HepG2 (cell line): ENCODE data around the gene TBC1D19. TPM values are rescaled to one million over a fixed set of nuclear protein-coding genes. Genes with fewer than 3 reads are reported as not detected.

Experiments
- ATAC-seq: fragments of 200-7000 bp; cut with Tn5 transposase; 3 replicates; pipeline ENCODE4 v1.9.1; 2020; ENCODE audit warnings: mild to moderate bottlenecking, moderate library complexity
- BruUV-seq: library from RNA; stranded (reverse); fragments of 400-500 nt; replicated peaks from 2 replicates; lab custom pipeline; 2021; lab: Mats Ljungman, UMichigan
- CTCF ChIA-PET: fragments of 300-600 bp; formaldehyde crosslinking; extraction: SDS; loops from one replicate; lab custom pipeline; 2021; ENCODE audit warnings: low total read pairs, inconsistent platforms, low intra/inter-chr PET ratio; lab: Yijun Ruan, JAX
- POLR2A ChIA-PET: fragments of 350-600 bp; sonication (Branson Sonifier 250); formaldehyde crosslinking; loops from one replicate; lab custom pipeline; 2020; ENCODE audit warnings: antibody characterized with exemption, inconsistent platforms; lab: Yijun Ruan, JAX
- DNase-seq: peaks from one replicate; pipeline ENCODE4 v3.0.0-alpha.2; 2015; ENCODE audit warnings: low spot score
- FAIRE-seq: peaks from 3 replicates; lab custom pipeline; 2011; peaks lifted over from hg19 to GRCh38; lab: Jason Lieb, UNC
- H2AFZ ChIP-seq: one replicate; pipeline ENCODE4 v1.6.1; 2011; ENCODE audit warnings: low read length, inconsistent platforms
- H3K27ac ChIP-seq: fragments of 300-600 bp; 3 replicates; pipeline ENCODE4 v1.8.0; 2011; ENCODE audit warnings: mixed run types, mild to moderate bottlenecking, mixed read lengths, low read length, inconsistent platforms; ENCODE audit not compliant: insufficient read depth; ENCODE audit errors: extremely low read length
- H3K27me3 ChIP-seq, 2 experiments: fragments of 200-600 bp in 1 of 2; 2 replicates in 1 of 2; 3 replicates in 1 of 2; pipeline versions ENCODE4 v1.6.0 to v1.8.0; 2011; ENCODE audit warnings: low read length in 2 of 2, mild to moderate bottlenecking in 2 of 2, moderate library complexity in 2 of 2, inconsistent platforms in 1 of 2; ENCODE audit not compliant: insufficient read depth in 2 of 2, control insufficient read depth in 1 of 2
- H3K36me3 ChIP-seq, 2 experiments: fragments of 200-600 bp in 1 of 2; replicated peaks in 1 of 2; 2 replicates in 1 of 2; 3 replicates in 1 of 2; pipeline versions ENCODE4 v1.5.1 to v1.8.0; 2011; ENCODE audit warnings: low read length in 2 of 2, inconsistent platforms in 1 of 2; ENCODE audit not compliant: insufficient read depth in 2 of 2, control insufficient read depth in 1 of 2
- H3K4me1 ChIP-seq: 2 replicates; pipeline ENCODE4 v1.5.1; 2012; ENCODE audit warnings: low read length, inconsistent platforms; ENCODE audit not compliant: insufficient read depth
- H3K4me2 ChIP-seq: 2 replicates; pipeline ENCODE4 v1.6.0; 2011; ENCODE audit warnings: low read depth, low read length, inconsistent platforms
- H3K4me3 ChIP-seq, 3 experiments: fragments of 200-600 bp in 1 of 3; sonication (generic), shearing (Covaris generic) in 1 of 3; replicated peaks in 1 of 3; 2 replicates each; pipeline ENCODE4 v1.5.1; 2011 to 2016; ENCODE audit warnings: low read length in 3 of 3, inconsistent platforms in 2 of 3, low read depth in 2 of 3, mild to moderate bottlenecking in 2 of 3, control low read depth in 1 of 3, mixed read lengths in 1 of 3; ENCODE audit not compliant: insufficient read depth in 1 of 3
- H3K79me2 ChIP-seq: one replicate; pipeline ENCODE4 v1.6.1; 2011; ENCODE audit warnings: low read length, inconsistent platforms; ENCODE audit not compliant: insufficient read depth
- H3K9ac ChIP-seq: 2 replicates; pipeline ENCODE4 v1.6.0; 2011; ENCODE audit warnings: mild to moderate bottlenecking, low read depth, low read length, inconsistent platforms; ENCODE audit not compliant: insufficient read depth
- H3K9me3 ChIP-seq: 2 replicates; pipeline ENCODE4 v1.5.1; 2012; ENCODE audit warnings: mild to moderate bottlenecking, low read length
- H4K20me1 ChIP-seq: 2 replicates; pipeline ENCODE4 v1.6.0; 2011; ENCODE audit warnings: inconsistent platforms, mild to moderate bottlenecking, low read length, moderate library complexity; ENCODE audit not compliant: insufficient read depth
- FOXJ3 ChIP-seq: sonication (generic); formaldehyde crosslinking; IDR thresholded peaks from 2 replicates; pipeline ENCODE4 v1.4.0; 2020; ENCODE audit warnings: missing genetic modification reagents, mild to moderate bottlenecking, borderline replicate concordance
- KDM5A ChIP-seq: fragments of 200-600 bp; sonication (generic); IDR thresholded peaks from 2 replicates; pipeline ENCODE4 v1.7.0; 2018; ENCODE audit warnings: antibody characterized with exemption, mild to moderate bottlenecking, low read length, borderline replicate concordance
- TEAD2 ChIP-seq: sonication (generic); formaldehyde crosslinking; IDR thresholded peaks from 2 replicates; pipeline ENCODE4 v1.9.0; 2021; ENCODE audit warnings: missing genetic modification reagents
- ZBTB33 ChIP-seq: sonication (generic); formaldehyde crosslinking; IDR thresholded peaks from 2 replicates; pipeline ENCODE4 v1.4.0; 2020; ENCODE audit warnings: missing genetic modification reagents
- ZNF18 ChIP-seq: sonication (generic); formaldehyde crosslinking; IDR thresholded peaks from 2 replicates; pipeline ENCODE4 v1.8.0; 2022; ENCODE audit warnings: mild to moderate bottlenecking, missing genetic modification reagents; ENCODE audit not compliant: insufficient replicate concordance
- ZNF816 ChIP-seq: sonication (generic); formaldehyde crosslinking; IDR thresholded peaks from 2 replicates; pipeline ENCODE4 v1.8.0; 2022; ENCODE audit warnings: missing genetic modification reagents, mild to moderate bottlenecking, borderline replicate concordance
- WGBS: methylation state at CpG from one replicate; pipeline ENCODE4 v1.1.6; 2017; ENCODE audit warnings: low lambda C conversion rate; 5-methylcytosine and 5-hydroxymethylcytosine counted together
- in situ Hi-C: cut with HindIII; loops from 2 replicates; pipeline ENCODE4 v1.10.0; 2017; ENCODE audit warnings: low pct_unique_long_range_greater_than_20kb; ENCODE audit not compliant: extremely low pct_ligation_motif_present
- intact Hi-C: fragments of 100-400 bp; cut with micrococcal nuclease; formaldehyde crosslinking; loops from one replicate; pipeline ENCODE4 v1.10.0; 2022; ENCODE audit not compliant: unreplicated experiment
- polyA plus RNA-seq, 8 experiments: library from polyadenylated mRNA; depleted of rRNA in 3 of 8; stranded (reverse) in 7 of 8; unstranded in 1 of 8; fragments of >200 nt; fragmentation: Illumina TruSeq in 4 of 8; extraction: Trizol in 4 of 8; gene quantifications; 2 replicates each; pipeline versions ENCODE4 v1.2.1 to v1.2.3, GENCODE V29; 2011 to 2016; ENCODE audit warnings: low read depth in 4 of 8, missing spikeins in 1 of 8, mixed read lengths in 1 of 8; ENCODE audit not compliant: insufficient read depth in 1 of 8
- total RNA-seq, 5 experiments: library from RNA; depleted of rRNA; stranded (reverse); fragments of >200 nt; fragmentation: Illumina TruSeq; extraction: Trizol; gene quantifications; 2 replicates each; pipeline ENCODE4 v1.2.3, GENCODE V29; 2016; ENCODE audit warnings: low read depth in 1 of 5

Gene TBC1D19
- total and polyA plus RNA-seq, 2 of the 13 experiments (the other 11 are each of a cell fraction or from before 2014, with no cell fraction given), result 1.6 to 3.5 TPM

GRCh38 chr4:26763063-26763462, 179.2 kb downstream of the TBC1D19 start:
- BruUV-seq, result no TSS peak
- Histone ChIP-seq H3K4me2 (no peak overlapping the region), H3K27me3 (no peaks in the 10 kb centered on the region), H3K9me3 (no peaks in the 10 kb centered on the region), H3K4me1 (no peaks in the 10 kb centered on the region), H3K9ac (no peak overlapping the region), H2AFZ (no peak overlapping the region), H4K20me1 (no peaks in the 10 kb centered on the region), H3K4me3 (no peak overlapping the region), H3K27ac (no peak overlapping the region), H3K36me3 (no peaks in the 10 kb centered on the region), H3K79me2 (no peaks in the 10 kb centered on the region)
- in situ Hi-C loops (no loop called here), intact Hi-C loops (no loop called here)
- ATAC-seq (no peak), FAIRE-seq (no peak), DNase-seq (no peak)
- CTCF ChIA-PET, result no interaction called here
- POLR2A ChIA-PET, result no interaction called here
- TF ChIP-seq ZNF18 (CRISPR knock-in tag), result no peak
- no peak for TF ChIP-seq ZNF816 (CRISPR knock-in tag)
- TF ChIP-seq TEAD2, result no peak
- TF ChIP-seq ZBTB33 (CRISPR knock-in tag), result no peak
- no peak for TF ChIP-seq KDM5A
- no peak for TF ChIP-seq FOXJ3 (CRISPR knock-in tag)
- 59% methylated on average over 2 of the region's 2 CpGs for WGBS
